Endothelial cell of umbilical vein (primary cell): ENCODE measurements around the gene LSR. TPM values are rescaled to one million over a fixed set of nuclear protein-coding genes. Genes with fewer than 3 reads are reported as not detected.

Experiments
- BruUV-seq: library from RNA; stranded (reverse); fragments of 400-500 nt; replicated peaks from 2 replicates; lab custom pipeline; 2021; lab: Mats Ljungman, UMichigan
- CTCF ChIA-PET: fragments of 300-600, 350-600 bp; sonication (Branson Sonifier 250); formaldehyde crosslinking; loops from one replicate; lab custom pipeline; 2021; ENCODE audit warnings: antibody characterized with exemption, inconsistent platforms; lab: Charles Lee
- POLR2A ChIA-PET: fragments of 300-600, 350-600 bp; sonication (Branson Sonifier 250); formaldehyde crosslinking; loops from one replicate; lab custom pipeline; 2021; ENCODE audit warnings: antibody characterized with exemption, inconsistent platforms; lab: Charles Lee
- DNase-seq: peaks from one replicate; pipeline ENCODE4 v3.0.0-alpha.2; 2011; ENCODE audit warnings: low read depth, low spot score
- FAIRE-seq: peaks from 2 replicates; lab custom pipeline; 2011; peaks lifted over from hg19 to GRCh38; lab: Jason Lieb, UNC
- H2AFZ ChIP-seq: 2 replicates; pipeline ENCODE4 v1.6.0; 2012; ENCODE audit warnings: low read depth, low read length, control low read depth, inconsistent platforms
- H3K27ac ChIP-seq: 2 replicates; pipeline ENCODE4 v1.5.1; 2011; ENCODE audit warnings: low read depth, mild to moderate bottlenecking, control low read depth, low read length, moderate library complexity; ENCODE audit not compliant: insufficient read depth
- H3K27me3 ChIP-seq, 2 experiments: 2 replicates each; pipeline versions ENCODE4 v1.6.0 to v1.6.1; 2011; ENCODE audit warnings: low read length in 2 of 2, mixed read lengths in 1 of 2; ENCODE audit not compliant: control insufficient read depth in 2 of 2, insufficient read depth in 2 of 2
- H3K36me3 ChIP-seq, 2 experiments: 2 replicates in 1 of 2; 3 replicates in 1 of 2; pipeline ENCODE4 v1.5.1; 2011; ENCODE audit warnings: low read length in 2 of 2, mild to moderate bottlenecking in 1 of 2, moderate library complexity in 1 of 2; ENCODE audit not compliant: control insufficient read depth in 2 of 2, insufficient read depth in 2 of 2; ENCODE audit errors: extremely low read depth in 1 of 2
- H3K4me1 ChIP-seq: 3 replicates; pipeline ENCODE4 v1.5.1; 2011; ENCODE audit warnings: mild to moderate bottlenecking, low read length; ENCODE audit not compliant: control insufficient read depth, insufficient read depth; ENCODE audit errors: extremely low read depth
- H3K4me2 ChIP-seq: 2 replicates; pipeline ENCODE4 v1.6.1; 2011; ENCODE audit warnings: low read length, control low read depth, mixed read lengths; ENCODE audit not compliant: insufficient read depth
- H3K4me3 ChIP-seq, 3 experiments: fragments of 200-600 bp in 1 of 3; sonication (generic), shearing (Covaris generic) in 1 of 3; replicated peaks in 1 of 3; 2 replicates each; pipeline ENCODE4 v1.5.1; 2011 to 2016; ENCODE audit warnings: control low read depth in 3 of 3, low read length in 3 of 3, mild to moderate bottlenecking in 2 of 3, inconsistent platforms in 1 of 3, low read depth in 1 of 3, moderate library complexity in 1 of 3; ENCODE audit not compliant: insufficient read depth in 1 of 3
- H3K79me2 ChIP-seq: 2 replicates; pipeline ENCODE4 v1.6.0; 2012; ENCODE audit warnings: low read length, inconsistent platforms; ENCODE audit not compliant: control insufficient read depth, insufficient read depth
- H3K9ac ChIP-seq: replicated peaks from 2 replicates; pipeline ENCODE3; 2011; ENCODE audit warnings: low read length, control low read depth; ENCODE audit not compliant: insufficient read depth; ENCODE audit errors: extremely low read depth
- H3K9me1 ChIP-seq: replicated peaks from 3 replicates; pipeline ENCODE4 v1.6.0; 2011; ENCODE audit warnings: mild to moderate bottlenecking, low read length; ENCODE audit not compliant: control insufficient read depth, insufficient read depth; ENCODE audit errors: extremely low read depth
- H3K9me3 ChIP-seq: replicated peaks from 2 replicates; pipeline ENCODE4 v1.5.1; 2012; ENCODE audit warnings: low read length, inconsistent platforms; ENCODE audit not compliant: control insufficient read depth, insufficient read depth
- H4K20me1 ChIP-seq: replicated peaks from 2 replicates; pipeline ENCODE3; 2011; ENCODE audit warnings: mild to moderate bottlenecking, low read length; ENCODE audit not compliant: control insufficient read depth, insufficient read depth; ENCODE audit errors: extremely low read depth
- CTCF ChIP-seq, 2 donors: IDR thresholded peaks; 1 replicate in 1 of 2; 2 replicates in 1 of 2; pipeline ENCODE4 v1.5.1; 2011; ENCODE audit warnings: low read length in 2 of 2, mild to moderate bottlenecking in 2 of 2, moderate library complexity in 2 of 2, control low read depth in 1 of 2, inconsistent platforms in 1 of 2, low read depth in 1 of 2; ENCODE audit not compliant: insufficient read depth in 1 of 2; ENCODE audit errors: extremely low read depth in 1 of 2
- EZH2 ChIP-seq: IDR thresholded peaks from 2 replicates; pipeline ENCODE4 v1.6.1; 2012; ENCODE audit warnings: borderline replicate concordance, low read depth, mild to moderate bottlenecking, moderate library complexity, low read length, inconsistent platforms; ENCODE audit not compliant: severe bottlenecking
- FOS ChIP-seq: IDR thresholded peaks from 2 replicates; pipeline ENCODE4 v1.6.1; 2011; ENCODE audit warnings: mild to moderate bottlenecking, low read length, moderate library complexity, borderline replicate concordance; ENCODE audit not compliant: insufficient read depth
- GATA2 ChIP-seq: IDR thresholded peaks from 2 replicates; pipeline ENCODE4 v1.7.0; 2011; ENCODE audit warnings: low read depth, mild to moderate bottlenecking, moderate library complexity, mixed read lengths, low read length; ENCODE audit not compliant: insufficient read length, insufficient read depth
- JUN ChIP-seq: IDR thresholded peaks from 2 replicates; pipeline ENCODE4 v1.6.1; 2011; ENCODE audit warnings: borderline replicate concordance, low read depth; ENCODE audit not compliant: insufficient read length, insufficient read depth
- MAX ChIP-seq: IDR thresholded peaks from 2 replicates; pipeline ENCODE4 v1.6.1; 2011; ENCODE audit not compliant: insufficient read depth, insufficient read length
- MYC ChIP-seq: IDR thresholded peaks from one replicate; pipeline ENCODE4 v1.6.1; 2011; ENCODE audit warnings: mild to moderate bottlenecking, low read depth, low read length
- POLR2A ChIP-seq: IDR thresholded peaks from 2 replicates; pipeline ENCODE4 v1.6.1; 2012; ENCODE audit warnings: low read depth, mild to moderate bottlenecking, control low read depth, low read length
- POLR2AphosphoS5 ChIP-seq: IDR thresholded peaks from 2 replicates; pipeline ENCODE4 v1.6.1; 2012; ENCODE audit warnings: low read depth, mild to moderate bottlenecking, control low read depth, low read length, moderate library complexity; ENCODE audit not compliant: insufficient read depth
- dilution Hi-C: fragments of 300-500 bp; cut with MboI; formaldehyde crosslinking; loops from one replicate; pipeline ENCODE4 v1.15.0; 2019; ENCODE audit warnings: low sequenced_read_pairs; ENCODE audit not compliant: extremely low pct_ligation_motif_present
- intact Hi-C: fragments of 100-400 bp; cut with micrococcal nuclease; formaldehyde crosslinking; loops from one replicate; pipeline ENCODE4 v1.10.0; 2022
- polyA plus RNA-seq, 4 experiments: library from polyadenylated mRNA; depleted of rRNA in 3 of 4; stranded (reverse) in 3 of 4; unstranded in 1 of 4; fragments of >200 nt; gene quantifications; 2 replicates each; pipeline versions ENCODE4 v1.2.1 to v1.2.3, GENCODE V29; 2011 to 2012; ENCODE audit warnings: missing spikeins in 1 of 4
- total RNA-seq: library from RNA; stranded (reverse); gene quantifications from 2 replicates; pipeline ENCODE4 v1.2.3, GENCODE V29; 2021

The LSR gene
- total and polyA plus RNA-seq, 2 donors (not counting 3 experiments of a cell fraction or from before 2014, with no cell fraction given), result 0.76 to 1.0 TPM

GRCh38 chr19:35270381-35270811 is 21.6 kb downstream of the LSR start:
- dilution Hi-C loops (no loop called here), intact Hi-C loops (no loop called here)
- ChIA-PET CTCF (interaction anchor here (1.8 kb wide), 1 partner anchor 225 kb away, joined by 8 read pairs; no protein-coding TSS in a partner anchor), POLR2A (no interaction called here)
- no peak overlapping the region for H2AFZ ChIP-seq
- BruUV-seq, result TSS peak; percentile 20
- no peaks in the 10 kb centered on the region for H3K27me3 ChIP-seq
- H3K79me2 ChIP-seq, result peaks cover 3% of the 10 kb centered on the region
- peaks cover 4% of the 10 kb centered on the region for H3K4me1 ChIP-seq
- no peaks in the 10 kb centered on the region for H3K9me1 ChIP-seq
- H3K27ac ChIP-seq, result no peak overlapping the region
- no peaks in the 10 kb centered on the region for H4K20me1 ChIP-seq
- TF ChIP-seq POLR2AphosphoS5 (no peak), EZH2 (no peak), POLR2A (no peak), FOS (no peak), JUN (no peak)
- no peak overlapping the region for H3K4me3 ChIP-seq
- no peaks in the 10 kb centered on the region for H3K9me3 ChIP-seq
- no peak overlapping the region for H3K4me2 ChIP-seq
- FAIRE-seq (no peak), DNase-seq (no peak)
- no peak overlapping the region for H3K9ac ChIP-seq
- peaks cover 7 to 32% of the 10 kb centered on the region in 2 experiments for H3K36me3 ChIP-seq

- Histone ChIP-seq H3K36me3 (peaks cover 7 to 35% of the 10 kb centered on the region in 2 experiments), H3K9ac (no peak overlapping the region), H3K27ac (no peak overlapping the region), H3K4me1 (peaks cover 4% of the 10 kb centered on the region), H3K9me3 (no peaks in the 10 kb centered on the region), H3K27me3 (no peaks in the 10 kb centered on the region), H3K4me2 (no peak overlapping the region), H2AFZ (no peak overlapping the region), H3K4me3 (no peak overlapping the region), H3K79me2 (peaks cover 3% of the 10 kb centered on the region), H4K20me1 (no peaks in the 10 kb centered on the region), H3K9me1 (no peaks in the 10 kb centered on the region)
- intact Hi-C loops, result no loop called here
- POLR2A ChIA-PET, result no interaction called here
- dilution Hi-C loops, result no loop called here
- CTCF ChIA-PET, result no interaction called here
- TF ChIP-seq MAX, result no peak
- no peak for TF ChIP-seq CTCF (IDR thresholded peaks at IDR 0.05; ENCODE audit: extremely low read depth in 1 of 2, insufficient read depth in 1 of 2, low read depth in 1 of 2, low read length in 2 of 2)
- no peak for TF ChIP-seq FOS
- no peak for TF ChIP-seq GATA2
- TF ChIP-seq POLR2A, result no peak
- no peak for TF ChIP-seq EZH2
- no peak for TF ChIP-seq POLR2AphosphoS5
- TF ChIP-seq MYC, result no peak
- TF ChIP-seq JUN, result no peak
- BruUV-seq, result no TSS peak
- DNase-seq (no peak), FAIRE-seq (no peak)
These were observed 22.7 kb downstream of the LSR start for GRCh38 chr19:35271546-35271945.
